Activated CD4-positive, alpha-beta T cell treated with anti-CD3 and anti-CD28 coated beads for 4 hours (primary cell): ENCODE measurements around the gene ILKAP.

Experiments used
- DNase-seq, 2 donors: peaks; one replicate each; pipeline ENCODE4 v3.0.0-alpha.2; 2020

ILKAP gene

DNA sequence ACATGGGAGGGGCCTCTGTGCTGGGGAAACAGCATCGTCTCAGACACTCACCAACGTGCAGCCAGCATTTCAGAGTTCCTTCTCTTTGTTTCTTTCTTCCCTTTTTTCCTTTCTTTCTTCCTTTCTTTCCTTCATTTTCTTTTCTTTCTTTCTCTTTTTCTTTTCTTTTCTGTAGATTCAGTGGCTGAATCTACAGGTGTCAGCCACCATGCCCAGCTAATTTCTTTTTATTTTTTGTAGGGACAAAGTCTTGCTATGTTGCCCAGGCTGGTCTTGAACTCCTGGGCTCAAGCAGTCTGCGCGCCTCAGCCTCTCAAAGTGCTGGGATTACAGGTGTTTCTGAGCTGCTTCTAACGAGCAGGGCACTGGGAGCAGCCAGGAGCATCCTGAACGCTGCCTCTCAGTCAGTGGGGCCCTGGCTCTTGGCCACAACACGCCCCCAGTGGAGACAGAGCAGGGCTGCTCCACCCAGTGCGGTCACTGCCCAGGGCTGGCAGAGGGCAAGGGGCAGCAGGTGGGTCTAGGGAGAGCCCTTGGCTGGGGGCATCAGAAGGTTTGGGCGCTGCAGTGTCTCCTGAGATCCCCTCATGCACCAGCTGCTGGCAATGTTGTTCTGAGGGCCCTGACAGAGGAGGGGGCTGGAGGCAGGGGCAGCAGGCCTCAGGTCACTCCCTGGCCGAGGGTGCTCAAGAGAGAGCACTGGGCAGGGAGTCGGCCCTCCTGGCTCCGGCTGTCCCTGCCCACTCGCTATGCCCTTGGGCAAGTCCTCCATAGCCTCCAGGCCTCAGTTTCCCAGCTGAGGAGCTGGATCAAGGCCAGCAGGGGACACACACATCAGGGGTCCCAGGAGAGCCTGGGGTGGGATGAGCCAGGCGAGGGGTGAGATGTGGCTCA is 69.7 kb downstream of the ILKAP start:
- DNase-seq = no peak

DNA sequence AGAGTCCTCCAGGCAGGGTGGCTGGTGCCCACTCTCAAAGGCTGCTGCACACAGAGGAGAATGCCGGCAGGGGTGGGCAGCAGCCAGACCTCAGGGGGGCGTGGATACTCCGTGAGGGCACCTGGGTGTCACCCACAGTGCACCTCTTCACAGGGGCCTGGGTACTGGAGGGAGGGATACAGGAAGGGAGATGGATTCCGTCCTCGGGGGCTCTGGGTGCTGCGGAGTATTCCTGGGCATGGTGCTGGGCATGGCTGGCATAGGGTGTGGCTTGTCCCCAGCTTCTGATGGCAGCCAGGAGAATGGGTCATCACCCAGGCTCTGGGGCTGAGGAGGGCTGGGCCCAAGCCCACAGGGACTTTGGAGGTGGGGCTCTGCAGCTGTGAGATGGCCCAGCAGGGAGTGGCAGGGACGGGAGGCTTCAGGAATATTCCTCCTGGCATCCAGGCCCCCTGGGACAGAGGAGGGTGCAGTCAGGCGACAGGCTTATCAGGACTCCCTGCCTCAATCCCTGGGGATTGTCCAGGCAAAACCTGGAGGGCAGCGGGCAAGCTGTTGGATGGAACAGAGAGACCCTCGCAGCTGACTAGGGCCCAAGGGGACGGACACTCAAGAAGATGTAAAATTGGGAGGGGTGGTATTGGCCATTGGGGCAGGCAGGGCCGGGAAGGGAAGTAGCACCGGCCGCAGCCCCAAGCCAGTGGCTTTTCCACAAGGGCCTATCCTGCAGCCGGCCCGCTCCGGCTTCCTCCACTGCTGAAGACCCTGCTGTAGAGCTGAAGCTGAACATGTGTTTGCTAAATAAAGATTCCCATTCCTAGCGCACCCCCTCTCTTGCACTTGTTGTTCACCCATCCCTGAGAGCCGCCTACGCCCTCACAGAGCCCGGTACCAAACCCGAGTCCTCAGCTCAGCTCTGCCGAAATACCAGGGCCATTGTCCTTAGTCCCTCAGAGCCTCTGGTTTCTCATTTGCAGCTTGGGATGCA is 70.7 kb downstream of the ILKAP start:
- no peak for DNase-seq

DNA sequence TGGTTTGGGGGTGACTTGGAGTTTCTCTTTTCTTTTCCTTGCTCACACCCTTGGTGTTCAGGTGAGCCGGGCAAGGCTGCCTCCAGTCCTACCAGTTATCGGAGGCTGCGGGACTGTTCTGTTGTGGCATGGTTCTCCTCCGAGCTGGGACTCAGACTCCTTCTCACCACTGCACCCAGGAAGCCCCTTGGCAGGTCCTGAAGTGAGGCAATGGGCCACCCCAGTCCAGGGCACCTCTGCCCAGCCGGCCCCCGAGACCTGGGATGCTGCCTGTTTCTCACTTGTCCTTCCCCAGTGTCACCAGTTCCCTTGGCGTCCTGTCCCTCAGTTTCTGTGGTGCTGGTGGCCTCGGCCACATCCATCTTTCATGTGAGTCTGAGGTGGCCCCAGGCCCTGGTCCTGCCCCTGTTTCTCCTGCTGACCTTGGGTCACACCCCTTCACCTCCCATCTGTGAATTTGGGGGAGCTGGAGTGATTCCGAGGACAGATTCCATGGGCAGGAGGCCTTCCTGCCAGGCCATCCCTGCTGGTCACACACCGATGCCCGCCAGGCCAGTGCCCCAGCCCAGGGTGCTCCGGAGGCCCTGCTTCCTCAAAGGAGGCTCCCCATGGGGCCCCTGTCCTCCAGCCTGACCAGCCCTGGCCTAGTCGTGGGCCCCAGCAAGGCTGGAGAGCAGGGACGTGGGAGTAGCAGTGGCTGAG is 71.6 kb downstream of the ILKAP start:
- no peak for DNase-seq

DNA sequence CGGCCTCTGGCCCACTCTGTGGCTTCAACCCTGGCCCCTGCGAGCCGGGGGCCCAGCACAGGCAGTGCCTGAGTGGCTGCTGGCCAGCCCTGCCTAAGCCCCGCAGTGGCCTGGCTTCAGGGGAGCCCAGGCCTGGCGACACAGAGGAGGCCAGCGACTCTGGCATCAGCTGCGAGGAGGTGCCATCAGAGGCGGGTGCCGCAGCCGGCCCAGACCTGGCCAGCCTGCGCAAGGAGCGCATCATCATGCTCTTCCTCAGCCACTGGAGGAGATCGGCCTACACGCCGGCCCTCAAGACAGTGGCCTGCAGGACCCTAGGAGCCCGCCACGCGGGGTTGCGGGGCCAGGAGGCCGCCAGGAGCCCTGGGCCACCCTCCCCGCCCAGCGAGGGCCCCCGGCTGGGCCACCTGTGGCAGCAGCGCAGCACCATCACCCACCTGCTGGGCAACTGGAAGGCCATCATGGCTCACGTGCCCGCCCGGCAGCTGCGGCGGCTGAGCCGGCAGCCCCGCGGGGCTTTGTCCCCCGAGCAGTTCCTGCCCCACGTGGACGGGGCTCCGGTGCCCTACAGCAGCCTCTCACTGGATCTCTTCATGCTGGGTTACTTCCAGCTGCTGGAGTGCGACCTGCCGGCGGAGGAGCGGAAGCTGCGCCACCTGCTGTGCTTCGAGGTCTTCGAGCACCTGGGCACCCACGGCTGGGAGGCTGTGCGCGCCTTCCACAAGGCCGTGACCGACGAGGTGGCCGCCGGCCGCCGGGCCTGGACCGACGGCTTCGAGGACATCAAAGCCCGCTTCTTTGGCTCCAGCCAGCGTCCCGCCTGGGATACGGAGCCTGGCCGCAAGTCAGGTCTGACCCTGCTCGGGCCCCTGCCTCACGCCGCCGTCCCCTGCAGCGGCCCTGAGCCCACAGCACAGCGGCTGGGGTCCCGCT is 72.5 kb downstream of the ILKAP start:
- DNase-seq = no peak

DNA sequence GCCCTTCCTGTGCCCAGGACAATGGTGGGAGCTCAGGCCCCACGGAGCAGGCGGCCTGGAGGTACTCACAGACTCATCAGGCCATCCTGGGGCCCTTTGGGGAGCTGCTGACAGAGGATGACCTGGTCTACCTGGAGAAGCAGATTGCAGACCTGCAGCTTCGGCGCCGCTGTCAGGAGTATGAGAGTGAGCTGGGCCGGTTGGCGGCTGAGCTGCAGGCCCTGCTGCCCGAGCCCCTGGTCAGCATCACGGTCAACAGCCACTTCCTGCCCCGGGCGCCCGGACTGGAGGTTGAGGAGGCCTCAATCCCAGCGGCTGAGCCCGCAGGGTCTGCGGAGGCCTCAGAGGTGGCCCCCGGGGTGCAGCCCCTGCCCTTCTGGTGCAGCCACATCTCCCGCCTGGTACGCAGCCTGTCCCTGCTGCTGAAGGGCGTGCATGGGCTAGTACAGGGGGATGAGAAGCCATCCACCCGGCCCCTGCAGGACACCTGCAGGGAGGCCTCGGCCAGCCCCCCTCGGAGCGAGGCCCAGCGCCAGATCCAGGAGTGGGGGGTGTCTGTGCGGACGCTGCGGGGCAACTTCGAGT is 73.3 kb downstream of the ILKAP start:
- DNase-seq = no peak

DNA sequence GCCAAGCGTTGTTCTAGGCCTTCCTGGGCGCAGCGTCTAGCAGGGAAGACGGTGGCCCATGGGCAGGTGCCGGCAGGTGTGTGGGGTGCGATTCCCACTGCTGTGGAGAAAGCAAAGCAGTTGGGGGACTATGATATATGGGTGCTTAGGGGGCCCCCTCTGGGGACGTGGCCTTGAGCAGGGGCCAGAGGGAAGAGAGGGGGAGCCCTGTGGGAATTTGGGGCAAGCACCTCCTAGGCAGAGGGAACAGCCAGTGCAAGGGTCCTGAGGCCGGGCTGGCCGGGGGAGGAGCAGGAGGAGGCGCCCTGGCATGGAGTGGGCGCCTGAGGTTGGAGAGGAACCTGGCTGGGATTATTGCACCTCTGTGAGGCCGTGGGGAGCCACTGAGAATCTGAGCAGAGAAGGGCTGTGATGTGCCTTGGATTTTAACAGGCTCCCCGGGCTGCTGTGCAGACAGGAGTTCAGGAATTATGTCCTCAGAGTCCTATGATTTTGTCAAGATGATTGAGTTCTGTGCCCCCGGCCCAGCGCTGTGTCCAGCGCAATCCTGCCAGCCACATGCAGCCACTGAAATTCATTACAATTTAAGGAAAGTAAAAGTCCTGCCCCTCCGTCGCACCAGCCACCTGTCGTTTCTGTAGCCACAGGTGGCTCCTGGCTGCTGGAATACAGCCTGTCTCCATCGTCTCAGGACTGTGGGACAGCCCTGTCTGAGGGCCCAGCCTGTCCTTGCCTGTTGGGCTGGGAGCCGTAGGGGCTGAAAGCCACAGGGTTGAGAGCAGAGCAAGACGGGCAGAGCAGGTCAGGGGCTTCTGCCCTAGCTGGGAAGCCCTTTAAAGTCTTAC is 74.1 kb downstream of the ILKAP start:
- no peak for DNase-seq

DNA sequence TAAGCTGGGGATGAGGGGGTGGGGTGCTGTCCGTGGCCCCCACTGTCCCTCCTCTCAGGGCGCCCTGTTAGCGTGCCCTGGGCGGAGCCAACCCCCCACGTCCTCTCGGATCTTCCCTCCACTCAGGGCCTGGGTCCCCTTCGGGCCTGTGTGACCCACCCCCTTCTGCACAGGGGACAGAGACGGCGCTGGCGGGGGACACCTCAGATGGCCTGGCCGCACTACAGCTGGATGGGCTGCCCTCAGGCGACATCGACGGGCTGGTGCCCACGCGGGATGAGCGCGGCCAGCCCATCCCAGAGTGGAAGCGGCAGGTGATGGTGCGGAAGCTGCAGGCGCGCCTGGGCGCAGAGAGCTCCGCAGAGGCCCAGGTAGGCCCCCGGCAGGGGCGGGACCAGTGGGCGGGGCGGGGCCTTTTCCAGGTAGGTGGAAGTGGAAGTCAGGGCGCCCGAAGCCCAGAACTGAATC is 74.9 kb downstream of the ILKAP start:
- DNase-seq = no peak

DNA sequence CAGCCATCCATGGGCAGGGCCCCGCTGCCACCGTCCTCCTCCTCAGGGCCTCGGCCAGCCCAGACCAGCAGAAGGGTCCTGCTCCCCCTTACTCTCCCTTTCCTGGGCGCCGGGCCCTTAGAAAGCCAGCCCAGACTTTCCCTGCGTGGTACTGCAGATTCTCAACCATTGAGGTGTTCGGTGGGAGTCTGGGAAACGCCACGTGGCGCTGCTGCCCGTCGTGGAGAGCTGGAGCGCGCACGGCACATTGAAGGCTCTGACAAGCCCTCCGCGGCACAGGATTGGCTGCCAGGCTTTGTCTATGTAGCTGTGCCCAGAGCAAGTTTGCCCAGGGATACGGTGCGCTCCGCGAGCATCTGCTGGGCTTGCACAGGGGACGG is 75.4 kb downstream of the ILKAP start:
- no peak for DNase-seq

DNA sequence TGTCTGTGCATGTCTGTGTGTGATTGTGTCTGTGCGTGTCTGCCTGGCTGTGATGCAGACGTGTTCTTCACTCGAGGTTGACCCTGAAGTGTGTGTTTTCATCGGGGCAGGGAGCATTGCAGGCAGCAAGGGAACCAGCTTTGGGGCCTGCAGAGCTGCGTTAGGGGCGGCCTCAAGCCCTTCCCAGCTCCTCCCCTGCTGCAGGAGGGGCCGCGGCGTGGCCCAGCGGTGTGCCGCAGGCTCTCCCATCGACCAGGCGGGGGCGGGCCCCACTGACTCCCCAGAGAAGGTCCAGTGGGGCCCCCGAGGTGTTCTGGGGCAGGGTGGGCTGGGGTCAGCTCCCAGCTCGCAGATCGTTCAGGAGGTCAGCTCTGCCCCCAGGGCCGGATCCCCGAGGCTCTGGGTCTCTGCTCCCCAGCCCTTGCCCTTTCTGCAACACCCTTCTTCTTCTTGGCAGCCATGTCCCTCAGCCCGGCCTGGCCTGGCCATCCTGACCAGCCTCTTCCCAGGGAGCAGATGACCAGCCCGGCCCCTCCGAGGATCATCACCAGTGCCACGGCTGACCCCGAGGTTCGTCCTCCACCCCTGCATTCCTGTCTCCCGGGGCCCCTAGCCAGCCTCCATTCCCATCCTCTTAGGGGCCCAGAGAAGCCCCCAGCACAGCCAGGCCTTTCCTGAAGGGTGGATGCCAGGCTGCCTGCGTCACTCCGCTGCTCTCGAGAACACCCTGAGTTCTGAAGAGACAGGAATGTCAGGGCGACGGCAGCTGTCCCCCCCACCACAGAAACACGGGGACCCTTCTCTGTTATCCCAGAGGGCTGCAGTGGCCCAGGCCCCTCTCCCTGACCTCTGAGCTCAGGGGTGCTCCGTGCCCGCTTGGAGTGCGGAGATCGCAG is 76.1 kb downstream of the ILKAP start:
- DNase-seq = no peak

DNA sequence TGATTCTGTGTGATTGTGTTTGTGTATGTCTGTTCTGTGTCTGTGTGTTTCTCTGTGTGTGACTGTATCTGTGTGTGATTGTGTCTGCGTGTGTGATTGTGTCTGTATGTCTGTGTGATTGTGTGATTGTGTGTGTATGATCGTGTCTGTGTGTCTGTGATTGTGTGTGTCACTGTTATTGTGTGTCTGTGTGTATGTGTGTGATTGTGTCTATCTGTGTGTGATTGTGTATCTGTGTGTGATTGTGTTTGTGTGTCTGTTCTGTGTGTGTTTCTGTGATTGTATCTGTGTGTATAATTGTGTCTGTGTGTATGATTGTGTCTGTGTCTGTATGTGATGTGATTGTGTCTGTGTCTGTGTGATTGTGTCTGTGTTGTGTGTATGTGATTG is 76.7 kb downstream of the ILKAP start:
- no peak for DNase-seq

DNA sequence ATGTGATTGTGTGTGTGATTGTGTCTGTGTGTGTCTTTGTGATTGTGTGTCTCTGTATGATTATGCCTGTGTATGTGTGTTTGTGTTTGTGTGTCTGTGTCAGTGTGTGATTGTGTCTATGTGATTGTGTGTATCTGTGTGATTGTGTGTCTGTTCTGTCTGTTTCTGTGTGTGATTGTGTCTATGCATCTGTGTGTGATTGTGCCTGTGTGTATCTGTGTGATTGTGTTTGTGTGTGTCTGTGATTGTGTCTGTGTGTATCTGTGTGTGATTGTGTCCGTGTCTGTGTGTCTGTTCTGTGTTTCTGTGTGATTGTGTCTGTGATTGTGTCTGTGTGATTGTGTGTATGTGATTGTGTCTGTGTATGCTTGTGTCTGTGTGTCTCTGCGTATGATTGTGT is 77.2 kb downstream of the ILKAP start:
- no peak for DNase-seq

DNA sequence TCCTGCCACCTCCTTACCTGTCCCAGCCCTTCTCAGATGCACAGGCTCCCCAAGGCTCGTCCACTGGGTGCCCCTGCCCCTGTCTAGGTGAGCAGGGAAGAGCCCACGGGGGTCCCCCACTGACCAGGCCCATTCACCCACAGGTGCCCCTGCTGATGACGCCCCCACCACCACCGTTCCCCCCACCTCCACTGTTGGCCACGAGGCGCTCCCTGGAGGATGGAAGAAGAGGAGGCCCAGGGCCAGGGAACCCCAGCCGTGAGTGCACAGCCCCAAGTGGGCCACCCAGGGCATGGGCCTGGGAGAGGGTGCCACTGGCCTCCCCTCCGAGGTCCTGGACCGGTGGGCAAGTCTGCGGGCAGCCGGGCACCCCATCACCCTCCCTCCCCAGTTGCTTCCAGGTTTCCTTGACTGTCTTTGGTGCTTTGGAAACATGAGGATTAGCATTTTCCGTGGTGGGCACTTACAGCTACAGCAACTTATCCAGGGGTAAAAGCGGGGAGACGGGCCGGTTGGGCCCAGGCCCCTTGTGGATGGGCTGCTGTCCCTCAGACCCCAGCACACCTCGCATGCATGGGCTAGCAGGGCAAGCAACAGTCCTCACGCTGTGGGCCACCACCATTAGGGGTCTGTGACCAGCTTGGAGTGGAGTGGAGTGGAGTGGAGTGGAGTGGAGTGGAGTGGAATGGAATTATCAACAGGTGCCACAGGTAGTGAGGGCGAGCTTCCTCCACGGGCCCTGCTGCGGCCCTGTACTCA is 78.2 kb downstream of the ILKAP start:
- no peak for DNase-seq

DNA sequence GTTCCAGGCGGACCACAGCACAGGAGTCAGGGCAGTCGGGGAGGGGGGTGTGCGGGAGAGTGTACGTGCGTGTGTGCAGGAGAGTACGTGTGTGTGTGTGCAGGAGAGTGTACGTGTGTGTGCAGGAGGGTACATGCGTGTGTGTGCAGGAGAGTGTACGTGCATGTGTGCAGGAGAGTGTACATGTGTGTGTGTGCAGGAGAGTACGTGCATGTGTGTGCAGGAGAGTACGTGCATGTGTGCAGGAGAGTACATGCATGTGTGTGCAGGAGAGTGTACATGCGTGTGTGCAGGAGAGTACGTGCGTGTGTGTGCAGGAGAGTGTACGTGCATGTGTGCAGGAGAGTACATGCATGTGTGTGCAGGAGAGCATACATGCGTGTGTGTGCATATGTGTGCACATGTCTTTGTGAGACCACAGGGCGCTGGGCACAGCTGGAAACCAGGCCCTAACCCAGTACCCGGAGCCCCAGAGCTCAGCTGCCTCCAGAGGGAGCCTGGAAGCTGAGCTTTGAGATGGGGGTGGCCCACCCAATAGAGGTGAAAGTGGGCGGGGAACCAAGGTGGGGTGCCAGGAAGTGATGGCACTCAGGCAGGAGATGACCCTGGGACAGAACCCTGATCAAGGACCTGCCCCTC is 78.9 kb downstream of the ILKAP start:
- DNase-seq = no peak

DNA sequence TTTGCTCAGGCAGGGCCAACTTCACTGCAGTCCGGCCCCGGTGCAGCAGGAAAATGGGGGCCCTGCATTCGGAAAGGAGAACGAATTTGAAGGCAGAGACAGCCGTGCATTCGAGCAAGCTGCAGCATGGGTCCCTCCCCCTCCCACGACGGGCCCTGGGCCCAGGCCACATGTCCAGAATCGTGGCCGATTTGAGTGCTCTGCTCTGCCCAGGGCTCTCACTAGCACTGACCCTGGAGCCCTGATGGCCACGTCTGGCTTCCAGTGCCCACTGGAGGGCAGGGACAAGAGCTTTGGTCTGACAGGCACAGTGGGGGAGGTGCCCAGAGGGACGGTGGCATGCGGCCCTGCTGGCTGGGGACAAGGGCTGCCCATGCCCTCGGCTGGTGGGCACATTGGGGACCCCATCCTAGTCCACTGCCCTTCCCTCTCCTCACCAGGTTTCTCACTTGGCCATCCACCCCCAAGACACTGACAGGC is 79.5 kb downstream of the ILKAP start:
- no peak for DNase-seq

DNA sequence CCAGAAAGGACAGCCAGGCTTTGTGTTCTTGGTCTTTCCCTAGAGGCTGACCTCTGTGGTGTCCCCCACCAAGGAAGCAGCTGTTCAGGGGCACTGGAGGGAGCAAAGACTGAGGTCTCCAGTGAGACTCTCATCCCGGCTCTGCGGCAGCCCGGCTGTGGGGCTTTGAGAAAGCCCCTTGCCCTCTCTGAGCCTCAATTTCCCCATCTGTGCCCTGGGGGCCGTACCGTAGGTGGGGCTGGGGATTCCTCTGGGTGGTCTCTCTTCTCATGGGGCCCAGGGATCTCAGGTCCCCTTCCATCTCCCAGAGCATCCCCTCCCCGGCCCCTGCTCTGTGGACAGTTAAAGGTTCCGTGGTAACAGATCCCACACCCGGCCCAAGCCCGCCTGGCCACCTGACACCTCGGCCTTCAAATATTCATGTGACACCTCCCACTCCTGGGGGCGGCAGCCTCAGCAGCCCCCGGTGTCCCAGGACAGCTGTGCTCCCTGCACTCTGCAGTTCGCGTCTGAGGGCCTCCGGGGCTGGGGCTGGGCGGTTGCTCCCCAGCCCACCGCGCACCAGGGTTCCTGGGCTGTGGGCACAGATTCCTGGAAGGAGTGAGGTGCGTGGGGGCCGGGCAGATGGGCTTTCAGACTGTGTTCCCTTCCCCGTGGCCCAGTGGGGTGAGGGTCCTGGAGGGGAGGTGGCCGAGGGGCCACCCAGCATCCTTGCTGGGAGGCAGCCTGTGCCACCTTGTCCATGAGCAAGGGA is 80.1 kb downstream of the ILKAP start:
- DNase-seq = no peak

DNA sequence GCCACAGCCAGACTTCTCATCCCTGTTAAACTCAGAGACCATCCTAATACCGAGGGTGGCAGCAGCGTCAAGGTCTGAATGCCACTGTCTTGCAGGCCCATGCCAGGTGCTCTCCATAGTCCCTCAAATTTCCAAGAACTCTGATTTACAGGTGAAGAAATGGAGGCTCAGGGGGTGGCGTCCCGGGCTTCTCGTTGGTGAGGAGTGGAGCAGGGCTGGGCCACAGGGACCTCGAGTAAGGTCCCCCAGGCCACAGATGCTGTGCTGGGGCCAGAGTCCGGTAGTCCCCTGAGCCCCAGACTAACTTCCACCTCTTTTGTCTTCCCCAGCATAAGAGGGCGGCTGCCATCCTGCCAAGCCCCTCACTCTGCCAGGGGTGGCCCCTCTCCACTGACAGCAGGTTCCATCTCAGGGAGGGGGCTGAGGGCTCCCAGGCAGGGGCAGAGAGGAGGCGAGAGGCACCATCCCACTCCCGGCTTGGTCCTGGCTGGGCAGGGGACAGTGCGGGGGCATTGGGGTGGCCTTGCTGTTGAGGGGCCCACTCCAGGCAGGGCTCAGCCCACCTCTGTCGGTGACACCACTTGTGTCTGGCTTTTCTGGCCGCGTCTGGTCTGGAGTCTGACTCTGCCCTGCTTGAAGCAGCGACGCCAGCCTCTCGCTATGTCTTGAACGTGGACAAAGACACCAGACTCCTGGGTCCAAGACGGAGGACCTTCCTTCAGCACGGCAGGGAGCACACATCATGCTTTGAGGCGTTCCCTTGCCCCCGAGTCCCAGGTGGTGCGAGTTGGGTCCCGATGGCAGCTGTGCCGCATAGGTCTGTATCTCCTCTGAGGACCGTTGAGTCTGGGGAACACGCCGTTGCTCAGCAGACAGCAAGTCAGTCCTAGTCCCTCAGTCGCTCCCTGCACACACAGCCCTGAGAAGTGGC is 80.9 kb downstream of the ILKAP start:
- no peak for DNase-seq
